Activated CD4-positive, alpha-beta T cell treated with anti-CD3 and anti-CD28 coated beads for 1 hour (primary cell): ENCODE results near the gene COL21A1.
"Not testable (repeated sequence)": the region's sequence is repeated elsewhere in the genome, so short reads cannot be mapped to it uniquely, and the experiment has no call there.

Source experiments
- DNase-seq: peaks from one replicate; pipeline ENCODE4 v3.0.0-alpha.2; 2020

COL21A1 gene

GRCh38 chr6:56246881-56247653, at the start of gene COL21A1:
Gene COL21A1, minus strand, starts transcription at chr6:56247580. Its CDS starts 64,962 bp downstream, at chr6:56182618.
- DNase-seq, result no peak

DNA sequence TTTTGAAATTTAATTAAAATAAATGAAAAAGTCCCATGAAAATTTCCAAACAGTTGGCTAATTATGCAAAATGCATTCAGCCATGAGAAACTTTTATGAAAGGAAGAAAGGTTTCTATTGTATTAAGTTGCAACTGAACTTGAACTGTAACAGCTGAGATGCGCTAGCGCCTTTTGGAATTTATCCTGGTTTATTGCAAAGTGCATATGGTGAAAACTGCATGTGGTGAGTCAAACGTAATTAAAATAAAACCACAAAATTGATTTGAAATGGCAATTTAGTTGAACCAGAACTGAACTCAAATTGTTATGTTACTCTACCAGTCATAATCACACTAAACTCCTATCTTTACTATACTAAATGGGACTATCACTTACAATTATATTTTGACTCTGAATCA, 46.4 kb upstream of the COL21A1 start:
- no peak for DNase-seq

DNA sequence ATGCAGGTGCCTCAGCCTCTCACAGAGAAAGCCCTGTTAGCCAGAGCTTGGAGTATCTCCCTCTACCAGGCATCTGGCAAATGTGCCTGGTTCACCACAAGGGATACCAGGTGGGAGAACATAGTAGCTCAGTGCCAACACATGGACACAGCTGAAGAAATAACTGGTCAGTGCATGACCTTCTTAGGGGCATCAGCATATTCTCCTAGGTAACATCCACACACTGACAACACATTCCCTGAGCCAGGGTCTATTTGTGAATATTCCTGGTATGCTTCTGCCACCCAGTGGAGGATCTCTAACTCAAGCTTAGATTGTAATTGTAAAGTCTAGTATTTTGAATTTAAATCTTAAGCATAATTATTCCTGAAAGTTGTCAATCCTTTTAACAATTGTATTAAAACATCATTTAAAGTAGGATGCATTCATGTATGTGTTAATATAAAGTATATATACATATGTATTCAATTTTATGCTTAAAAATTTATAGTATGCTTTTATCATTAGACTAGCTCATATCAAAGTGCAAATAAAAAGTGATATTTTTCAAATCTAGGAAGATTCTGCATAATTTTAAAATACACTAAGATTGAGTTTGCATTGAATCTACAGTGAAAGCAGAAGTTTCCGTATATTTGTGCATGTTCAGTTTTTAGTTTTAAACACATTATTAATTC, 45.3 kb upstream of the COL21A1 start:
- no peak for DNase-seq

GRCh38 chr6:56291302-56291917, 44.0 kb upstream of the COL21A1 start:
- DNase-seq, result no peak

DNA sequence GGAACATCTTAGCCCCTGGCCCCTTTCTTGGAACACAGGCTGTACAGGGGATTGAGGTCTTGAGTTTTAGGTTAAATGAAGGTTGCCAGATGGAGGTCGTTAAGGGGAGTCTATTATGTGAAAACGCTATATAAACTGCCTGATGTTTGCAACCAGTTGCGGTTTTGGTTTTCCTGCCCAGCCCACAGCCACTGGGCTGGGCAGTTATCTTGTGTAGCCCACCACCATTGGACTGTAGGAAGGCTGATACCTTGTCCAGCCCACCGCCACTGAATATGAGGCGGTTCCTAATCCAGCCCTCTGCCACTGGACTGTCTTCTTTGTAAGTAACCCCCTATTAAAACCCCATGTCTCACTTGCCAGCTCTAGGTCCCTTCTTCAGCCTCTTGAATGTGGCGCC, 42.3 kb upstream of the COL21A1 start:
- DNase-seq, result no peak

DNA sequence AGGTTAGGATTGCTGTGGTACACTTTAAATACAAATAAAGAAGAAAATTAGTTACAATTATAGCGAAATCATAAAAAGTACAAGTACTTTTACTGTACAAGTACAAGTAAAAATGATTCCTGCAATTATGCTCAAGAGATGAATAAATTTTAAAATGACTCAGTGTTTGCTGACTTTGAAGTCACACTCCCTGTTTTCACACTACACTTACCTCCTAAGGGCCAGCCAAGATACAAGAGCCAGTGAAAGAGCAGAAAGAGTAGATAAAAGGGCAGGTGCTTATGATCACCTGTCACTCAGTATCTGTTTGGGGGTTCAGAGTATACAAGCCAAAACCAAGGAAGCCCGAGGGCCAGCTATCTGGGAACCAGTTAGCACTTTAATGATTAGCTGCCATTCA, 41.0 kb upstream of the COL21A1 start:
- DNase-seq, result no peak

- DNase-seq, result no peak
Observed at GRCh38 chr6:56282391-56282790, 35.0 kb upstream of the COL21A1 start.

DNA sequence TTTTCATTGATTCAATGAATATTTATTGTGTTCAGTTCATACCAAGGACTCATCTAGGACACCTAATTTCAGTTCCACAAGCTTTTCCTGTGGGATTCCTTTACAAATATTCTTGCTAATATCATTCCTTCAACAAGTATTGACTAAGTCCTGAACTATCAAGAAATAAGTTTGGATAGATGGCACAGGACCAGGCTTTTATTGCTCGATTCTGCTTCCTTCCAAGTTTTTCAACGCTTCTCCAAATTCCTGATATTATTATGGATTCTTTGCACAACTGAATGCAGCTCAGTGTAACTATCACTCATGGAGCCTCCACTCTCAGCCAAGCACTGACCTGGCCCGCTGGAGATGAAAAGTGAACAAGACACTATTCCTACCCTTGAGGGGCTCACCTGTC, 32.7 kb upstream of the COL21A1 start:
- no peak for DNase-seq

DNA sequence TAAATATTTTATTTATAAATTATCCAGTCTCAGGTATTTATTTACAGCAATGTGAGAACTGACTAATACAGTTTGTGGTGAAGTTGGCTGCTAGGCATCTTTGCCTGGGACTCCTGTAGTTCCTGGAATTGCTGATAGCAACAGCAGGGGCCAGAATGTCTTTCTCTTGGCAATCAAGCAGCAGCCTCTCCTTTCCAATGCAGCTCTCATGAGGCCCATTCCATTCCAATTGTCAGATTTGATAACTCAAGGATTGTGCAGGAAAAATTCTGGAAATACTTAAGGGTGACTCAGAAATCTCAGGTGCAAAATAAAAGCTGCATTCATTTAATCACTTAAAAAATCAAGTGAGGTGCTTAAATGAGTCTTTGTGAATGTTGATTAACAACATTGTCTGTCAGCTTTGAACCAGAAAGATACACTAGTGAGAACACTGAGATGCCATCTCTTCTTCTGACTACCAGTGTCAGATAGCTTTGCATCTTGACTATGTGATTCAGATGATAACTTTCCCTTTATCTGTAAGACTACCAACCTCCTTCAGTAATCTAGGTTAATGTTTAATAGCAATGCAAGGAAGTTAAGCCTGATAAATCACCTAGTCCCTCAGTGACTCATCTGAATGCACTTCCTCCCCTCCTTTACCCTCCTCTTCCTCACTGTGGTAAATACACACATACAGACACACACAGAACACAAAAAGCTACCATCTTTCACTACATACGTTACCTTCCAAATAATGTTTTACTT, 32.1 kb upstream of the COL21A1 start:
- DNase-seq, result no peak

DNA sequence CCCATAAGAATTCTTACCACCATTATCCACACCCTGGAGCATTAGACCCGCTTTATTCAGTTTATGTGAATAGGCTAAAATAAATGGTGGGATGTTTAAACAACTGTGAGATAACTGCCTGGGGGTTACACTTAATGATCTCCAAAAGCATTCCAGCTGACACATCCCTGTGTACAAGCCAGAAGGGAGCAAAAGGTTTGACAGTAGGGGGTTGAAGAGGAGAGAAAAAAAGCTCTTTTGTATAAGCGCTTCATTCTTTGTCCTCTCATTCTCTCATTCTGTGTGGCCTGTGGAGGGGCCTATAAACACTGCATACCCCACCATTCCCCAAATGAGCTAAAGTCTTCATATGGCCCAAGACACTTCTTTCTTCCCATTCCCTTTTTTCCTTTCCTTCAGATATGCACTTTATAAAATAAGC, 30.8 kb upstream of the COL21A1 start:
- DNase-seq, result no peak

GRCh38 chr6:56270812-56271441, 23.5 kb upstream of the COL21A1 start:
- no peak for DNase-seq

GRCh38 chr6:56268266-56268665, 20.9 kb upstream of the COL21A1 start:
- no peak for DNase-seq

GRCh38 chr6:56266011-56266410, 18.6 kb upstream of the COL21A1 start:
- DNase-seq, result no peak

DNA sequence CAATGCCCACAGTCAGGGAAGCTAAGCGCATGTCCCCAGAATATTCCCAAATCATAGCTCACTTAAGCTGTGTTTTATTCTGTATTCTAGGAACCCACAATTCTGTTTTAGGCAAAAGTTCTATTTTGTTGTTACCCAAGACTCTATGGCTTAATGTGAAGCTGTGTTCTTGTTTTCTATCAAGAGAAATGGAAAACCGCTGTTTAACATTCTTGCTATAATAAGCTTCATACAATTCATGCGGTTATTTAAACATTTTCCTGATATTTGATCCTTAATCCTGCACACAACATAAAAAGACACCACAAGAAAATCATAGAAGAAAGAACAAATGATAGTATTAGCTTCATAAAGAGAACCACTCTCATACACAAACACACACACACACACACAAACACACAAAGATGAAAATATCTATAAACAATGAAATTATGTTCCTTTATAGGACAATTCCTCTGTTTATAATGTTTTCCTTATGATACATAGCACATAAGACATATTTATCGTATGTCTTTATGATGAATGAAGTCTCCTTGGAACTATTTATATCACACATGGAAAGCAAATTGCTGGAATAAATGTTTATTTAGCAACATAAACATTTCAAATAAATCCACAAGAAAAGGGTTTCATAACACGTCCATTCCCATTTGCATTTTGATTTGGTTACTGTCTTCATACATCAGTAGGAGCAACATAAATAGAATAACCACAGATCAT, 16.4 kb upstream of the COL21A1 start:
- DNase-seq, result no peak

GRCh38 chr6:56260593-56260992, 13.2 kb upstream of the COL21A1 start:
- not testable (repeated sequence) for DNase-seq

DNA sequence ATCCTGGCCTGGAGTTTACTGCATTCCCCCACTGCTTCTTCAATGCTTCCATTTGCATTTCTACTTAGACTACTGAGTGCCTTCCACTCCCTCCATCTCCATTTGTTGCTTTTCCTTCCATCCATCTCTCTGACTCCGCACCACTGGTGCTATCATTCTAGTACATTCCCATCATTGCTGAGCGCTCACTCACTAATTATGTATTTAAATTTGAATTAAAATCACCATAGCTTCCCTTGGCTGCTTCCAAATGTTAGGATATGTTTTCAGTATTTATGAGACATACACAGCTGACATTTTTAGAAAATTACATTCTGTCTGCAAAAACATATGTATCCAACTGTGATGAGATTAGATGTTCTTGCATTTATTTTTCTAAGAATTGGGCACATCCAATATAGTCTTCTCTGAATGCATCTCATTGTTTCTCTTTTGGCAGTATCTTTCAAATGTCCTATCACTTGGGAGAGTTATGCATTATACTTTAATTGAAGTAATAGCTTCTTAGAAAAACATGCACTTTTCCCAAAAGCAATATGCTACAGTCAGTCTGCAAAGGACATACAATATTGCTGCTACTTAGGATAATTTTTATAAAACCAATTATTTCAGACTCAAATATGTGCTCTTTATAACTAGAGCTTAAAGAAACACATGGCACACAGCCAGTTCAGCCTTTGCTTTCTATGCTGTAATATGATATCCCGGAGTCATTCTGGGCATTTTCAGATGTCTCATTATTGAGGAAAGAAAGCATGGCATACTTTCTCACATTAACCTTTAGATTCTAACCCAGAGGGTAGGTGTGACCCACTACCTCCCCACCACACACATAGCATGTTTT, 12.1 kb upstream of the COL21A1 start:
- no peak for DNase-seq

DNA sequence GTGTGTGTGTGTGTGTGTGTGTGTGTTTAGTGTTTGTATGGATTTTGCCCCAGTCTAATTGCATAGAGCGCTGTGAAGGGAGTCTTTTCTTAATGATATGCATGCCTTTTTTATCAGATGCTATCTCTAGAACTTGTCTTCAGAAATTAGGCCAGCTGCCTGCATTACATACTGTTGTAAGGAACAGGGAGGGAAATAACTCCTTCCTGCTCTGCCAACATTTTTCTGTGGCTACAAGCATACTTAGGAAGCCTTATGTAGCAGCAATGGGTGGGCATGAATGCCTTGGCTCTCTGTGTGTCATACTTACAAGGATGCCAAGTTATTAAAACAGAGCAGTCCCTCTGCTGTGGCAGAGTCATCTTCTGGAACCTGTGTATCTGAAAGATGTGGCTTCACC, 8.0 kb upstream of the COL21A1 start:
- no peak for DNase-seq

DNA sequence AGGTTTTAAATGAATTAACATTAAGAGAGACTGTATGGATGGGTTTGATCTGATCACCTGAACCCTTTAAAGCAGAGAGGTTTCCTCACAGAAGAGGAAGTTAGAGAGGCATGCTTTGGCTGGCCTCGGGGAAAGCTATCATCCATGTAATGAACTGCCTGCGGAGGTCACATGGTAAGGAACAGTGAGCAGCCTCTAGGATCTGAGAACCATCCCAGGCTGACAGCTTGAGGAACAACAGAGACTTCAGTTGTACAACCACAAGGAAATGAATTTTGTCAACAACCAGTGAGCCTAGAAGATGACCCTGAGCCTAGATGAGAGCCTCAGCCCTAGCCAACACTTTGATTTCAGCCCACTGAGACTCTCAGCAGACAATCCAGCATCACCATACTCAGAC, 2.9 kb upstream of the COL21A1 start:
- no peak for DNase-seq

- no peak for DNase-seq
Observed at GRCh38 chr6:56247654-56248122, 308 bp upstream of the COL21A1 start.

GRCh38 chr6:56246541-56246880, 869 bp downstream of the COL21A1 start:
- no peak for DNase-seq

- DNase-seq, result no peak
Observed at GRCh38 chr6:56245903-56246351, 1.5 kb downstream of the COL21A1 start.
